Measurements from ENCODE around the gene SLC6A3.

- no peak for TF ChIP-seq EZH2phosphoT487 (IDR thresholded peaks at IDR 0.05; ENCODE audit: insufficient read depth, low read depth)
- no peak for TF ChIP-seq EZH2 (IDR thresholded peaks at IDR 0.05; ENCODE audit: insufficient read depth, poor library complexity, severe bottlenecking)
These were observed 78.7 kb downstream of the SLC6A3 start for GRCh38 chr5:1366514-1366913.

All from GM23248 (cell line).